RWPE2 (cell line): ENCODE data around the gene KRT37.

Source experiments
- ATAC-seq: fragments of 200-7000 bp; cut with Tn5 transposase; 3 replicates; pipeline ENCODE4 v1.9.1; 2021; ENCODE audit warnings: low read depth
- DNase-seq: peaks from one replicate; pipeline ENCODE4 v3.0.0-alpha.2; 2020; ENCODE audit warnings: low spot score
- H3K27ac ChIP-seq: fragments of 450-650 bp; 2 replicates; pipeline ENCODE4 v1.5.1; 2017; ENCODE audit warnings: mild to moderate bottlenecking; ENCODE audit not compliant: poor library complexity, severe bottlenecking
- H3K27me3 ChIP-seq: fragments of 250-450 bp; sonication (Bioruptor Pico); 2 replicates; pipeline ENCODE4 v1.5.1; 2021; ENCODE audit warnings: mild to moderate bottlenecking, moderate library complexity; ENCODE audit not compliant: insufficient read depth, poor library complexity, severe bottlenecking
- H3K36me3 ChIP-seq: fragments of 250-450 bp; sonication (Bioruptor Pico); 2 replicates; pipeline ENCODE4 v1.5.1; 2020; ENCODE audit warnings: low read depth, mild to moderate bottlenecking, moderate library complexity
- H3K4me1 ChIP-seq: fragments of 250-450 bp; sonication (Bioruptor Pico); 2 replicates; pipeline ENCODE4 v1.5.1; 2021; ENCODE audit warnings: mild to moderate bottlenecking, moderate library complexity; ENCODE audit not compliant: insufficient read depth, poor library complexity, severe bottlenecking
- H3K4me3 ChIP-seq: fragments of 250-450 bp; sonication (Bioruptor Pico); 2 replicates; pipeline ENCODE4 v1.5.1; 2021; ENCODE audit warnings: mild to moderate bottlenecking, moderate library complexity; ENCODE audit not compliant: severe bottlenecking
- H3K9me3 ChIP-seq: fragments of 250-450 bp; sonication (Bioruptor Pico); 2 replicates; pipeline ENCODE4 v1.5.1; 2021; ENCODE audit warnings: mild to moderate bottlenecking, moderate library complexity; ENCODE audit not compliant: severe bottlenecking
- CTCF ChIP-seq: fragments of 450-650 bp; IDR thresholded peaks from one replicate; pipeline ENCODE4 v1.5.1; 2017; ENCODE audit warnings: mild to moderate bottlenecking, moderate library complexity; ENCODE audit not compliant: poor library complexity, severe bottlenecking

Gene KRT37

GRCh38 chr17:41404024-41404671 is 20.2 kb downstream of the KRT37 start:
- H3K27me3 ChIP-seq, result no peaks in the 10 kb centered on the region
- H3K4me3 ChIP-seq, result no peak overlapping the region
- TF ChIP-seq CTCF, result no peak
- no peaks in the 10 kb centered on the region for H3K9me3 ChIP-seq
- peak overlapping the region; percentile 28 for H3K27ac ChIP-seq
- H3K36me3 ChIP-seq, result no peaks in the 10 kb centered on the region
- DNase-seq (peak; percentile 88), ATAC-seq (peak; percentile 84)
- H3K4me1 ChIP-seq, result peaks cover 17% of the 10 kb centered on the region

GRCh38 chr17:41403404-41404023 is 20.9 kb downstream of the KRT37 start:
- Histone ChIP-seq H3K27ac (no peak overlapping the region), H3K9me3 (no peaks in the 10 kb centered on the region), H3K36me3 (no peaks in the 10 kb centered on the region), H3K4me3 (no peak overlapping the region), H3K4me1 (peaks cover 17% of the 10 kb centered on the region), H3K27me3 (no peaks in the 10 kb centered on the region)
- no peak for TF ChIP-seq CTCF
- ATAC-seq (no peak), DNase-seq (no peak)

DNA sequence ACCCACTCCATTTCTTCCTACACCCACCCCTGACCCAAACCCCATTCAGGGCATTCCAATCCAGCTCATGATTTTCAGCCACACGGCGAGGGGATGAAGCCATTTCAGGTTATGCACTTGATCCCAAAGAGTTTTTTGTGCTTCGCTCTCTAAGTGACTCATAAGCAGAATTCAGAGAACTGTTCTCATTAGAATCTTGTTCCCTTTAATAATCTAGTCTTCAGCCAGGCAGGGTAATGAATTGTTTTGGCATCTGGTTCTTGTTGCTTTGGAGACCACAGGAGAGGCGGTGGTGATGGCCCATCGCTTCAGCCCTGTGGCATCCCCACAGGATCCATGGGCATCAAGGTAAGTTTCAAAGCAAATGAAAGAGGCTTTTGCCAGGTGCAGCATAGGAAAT is 22.2 kb downstream of the KRT37 start:
- H3K4me1 ChIP-seq, result peaks cover 17% of the 10 kb centered on the region
- ATAC-seq (no peak), DNase-seq (no peak)
- H3K27ac ChIP-seq, result no peak overlapping the region
- H3K36me3 ChIP-seq, result no peaks in the 10 kb centered on the region
- H3K9me3 ChIP-seq, result no peaks in the 10 kb centered on the region
- H3K27me3 ChIP-seq, result no peaks in the 10 kb centered on the region
- H3K4me3 ChIP-seq, result no peak overlapping the region
- no peak for TF ChIP-seq CTCF

GRCh38 chr17:41396996-41397660 is 27.3 kb downstream of the KRT37 start, which contains the start of gene KRT31:
Gene KRT31, minus strand, starts transcription at chr17:41397608. Its CDS starts 69 bp downstream, at chr17:41397539.
- no peak for TF ChIP-seq CTCF
- H3K4me1 ChIP-seq, result peaks cover 8% of the 10 kb centered on the region
- H3K36me3 ChIP-seq, result no peaks in the 10 kb centered on the region
- H3K9me3 ChIP-seq, result no peaks in the 10 kb centered on the region
- H3K27ac ChIP-seq, result no peak within 1 kb of the TSS
- H3K4me3 ChIP-seq, result no peak within 1 kb of the TSS
- DNase-seq (no peak), ATAC-seq (no peak)
- H3K27me3 ChIP-seq, result no peaks in the 10 kb centered on the region
